ENCODE results near the gene AMZ1.

The AMZ1 gene

DNA sequence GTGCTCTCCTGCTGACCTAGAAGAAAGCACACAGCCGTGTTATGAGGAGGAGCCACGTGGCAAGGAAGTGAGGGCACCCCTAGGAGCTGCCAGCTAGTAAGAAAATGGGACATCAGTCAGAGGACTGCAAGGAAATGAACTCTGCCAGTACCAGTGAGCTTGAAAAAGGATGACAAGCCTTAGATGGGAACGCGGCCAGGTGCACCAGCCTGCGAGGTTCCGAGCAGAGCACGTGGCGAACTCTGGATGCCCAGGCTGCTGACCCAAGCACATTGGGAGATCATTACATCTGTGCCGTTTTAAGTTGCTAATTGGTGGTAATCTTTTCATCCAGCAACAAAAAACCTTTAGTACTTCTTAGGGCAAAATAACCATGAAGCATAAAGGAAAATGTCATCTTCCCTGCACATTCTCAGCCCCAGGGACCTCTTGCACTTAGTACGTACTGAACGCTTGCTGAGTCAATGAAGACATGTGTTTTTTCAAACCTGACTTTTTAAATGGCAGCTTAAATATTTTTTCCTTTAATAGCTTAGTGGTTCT lies 69.4 kb downstream of the AMZ1 start:
- DNase-seq: peak; percentile 24

DNA sequence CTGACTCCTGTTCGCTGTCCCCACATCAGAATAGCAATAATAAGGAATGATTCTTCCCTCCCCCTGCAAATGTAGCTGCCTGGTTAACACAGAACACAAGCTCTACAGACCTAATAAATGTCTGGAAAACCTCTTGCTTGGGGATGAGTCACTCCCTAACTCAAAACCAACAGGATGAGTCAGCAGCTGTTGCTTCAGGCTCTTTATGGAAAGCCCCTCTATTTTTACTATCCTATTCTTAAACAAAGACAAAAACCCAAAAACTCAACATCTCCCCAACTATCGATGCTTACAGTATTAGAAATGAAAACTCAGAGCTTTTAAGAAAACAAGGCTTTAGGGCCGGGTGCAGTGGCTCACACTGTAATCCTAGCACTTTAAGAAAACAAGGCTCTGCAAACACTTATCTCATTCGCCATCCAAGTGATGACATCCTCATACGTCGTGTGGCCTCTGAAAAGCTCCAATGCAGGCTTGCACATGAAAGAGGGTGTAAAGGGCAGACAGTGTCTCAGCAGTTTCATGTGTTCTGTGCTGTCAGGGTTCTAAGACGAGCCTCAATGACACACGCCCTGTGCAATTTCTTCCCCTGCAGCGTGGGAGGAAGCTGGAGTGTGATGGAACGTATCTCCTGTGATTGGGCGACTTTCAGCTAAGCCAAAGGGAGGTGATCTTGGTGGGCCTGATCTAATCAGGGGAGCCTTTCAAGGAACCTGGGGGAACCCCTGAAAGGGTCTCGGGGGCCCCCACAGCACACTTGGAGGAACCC lies 70.1 kb downstream of the AMZ1 start:
- DNase-seq: peak; percentile 24

DNA sequence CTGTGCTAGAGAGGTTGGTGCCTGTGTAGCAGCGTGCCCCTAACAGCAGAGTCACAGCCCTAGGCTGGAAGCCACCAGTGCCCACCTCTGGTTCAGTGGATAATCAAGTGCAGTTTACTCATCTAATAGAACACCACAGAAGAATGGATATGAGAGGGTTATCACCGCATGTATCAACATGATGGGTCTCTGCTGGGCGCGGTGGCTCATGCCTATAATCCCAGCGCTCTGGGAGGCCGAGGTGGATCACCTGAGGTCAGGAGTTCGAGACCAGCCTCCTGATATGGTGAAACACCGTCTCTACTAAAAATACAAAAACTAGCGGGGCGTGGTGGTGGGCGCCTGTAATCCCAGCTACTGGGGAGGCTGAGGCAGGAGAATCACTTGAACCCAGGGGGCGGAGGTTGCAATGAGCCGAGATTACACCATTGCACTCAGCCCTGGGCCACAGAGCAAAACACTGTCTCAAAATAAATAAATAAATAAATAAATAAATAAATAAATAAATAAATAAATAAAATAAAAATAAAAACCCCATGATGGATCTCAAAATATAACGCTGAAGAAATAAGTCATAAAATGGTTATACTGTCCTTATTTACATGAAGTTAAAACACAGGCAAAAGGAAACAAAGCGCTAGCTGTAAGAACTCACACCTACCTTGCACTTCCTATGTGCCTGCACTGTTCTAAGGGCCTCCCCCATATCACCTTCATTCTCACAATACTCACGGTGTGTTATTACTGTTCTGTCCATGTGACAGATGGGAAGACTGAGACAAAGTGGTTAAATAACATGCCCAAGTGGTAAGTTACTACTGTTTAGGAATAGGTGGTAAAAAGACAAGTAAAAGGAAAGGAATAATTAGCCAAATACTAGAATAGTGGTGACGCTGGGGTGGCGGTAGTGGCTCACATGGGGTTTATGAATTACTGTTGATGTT lies 70.9 kb downstream of the AMZ1 start:
- no peak for DNase-seq

DNA sequence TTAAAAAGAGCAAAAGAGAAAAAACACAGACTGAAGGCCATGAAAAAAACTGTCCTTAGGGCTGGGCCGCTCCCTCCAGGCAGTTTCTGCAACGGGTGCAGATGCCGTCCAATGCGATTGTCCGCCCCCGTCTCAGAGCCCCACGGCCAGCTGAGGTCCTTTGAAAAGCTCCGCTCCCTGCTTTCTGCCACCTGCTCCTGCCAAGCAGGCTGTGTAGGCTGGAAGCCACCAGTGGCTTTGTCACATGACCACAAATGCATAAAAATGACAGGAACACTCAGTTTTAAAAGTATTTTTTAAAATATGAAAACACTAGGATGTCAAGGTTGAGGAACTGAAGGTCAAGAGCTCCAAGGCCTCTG lies 71.7 kb downstream of the AMZ1 start:
- peak; percentile 11 for DNase-seq

DNA sequence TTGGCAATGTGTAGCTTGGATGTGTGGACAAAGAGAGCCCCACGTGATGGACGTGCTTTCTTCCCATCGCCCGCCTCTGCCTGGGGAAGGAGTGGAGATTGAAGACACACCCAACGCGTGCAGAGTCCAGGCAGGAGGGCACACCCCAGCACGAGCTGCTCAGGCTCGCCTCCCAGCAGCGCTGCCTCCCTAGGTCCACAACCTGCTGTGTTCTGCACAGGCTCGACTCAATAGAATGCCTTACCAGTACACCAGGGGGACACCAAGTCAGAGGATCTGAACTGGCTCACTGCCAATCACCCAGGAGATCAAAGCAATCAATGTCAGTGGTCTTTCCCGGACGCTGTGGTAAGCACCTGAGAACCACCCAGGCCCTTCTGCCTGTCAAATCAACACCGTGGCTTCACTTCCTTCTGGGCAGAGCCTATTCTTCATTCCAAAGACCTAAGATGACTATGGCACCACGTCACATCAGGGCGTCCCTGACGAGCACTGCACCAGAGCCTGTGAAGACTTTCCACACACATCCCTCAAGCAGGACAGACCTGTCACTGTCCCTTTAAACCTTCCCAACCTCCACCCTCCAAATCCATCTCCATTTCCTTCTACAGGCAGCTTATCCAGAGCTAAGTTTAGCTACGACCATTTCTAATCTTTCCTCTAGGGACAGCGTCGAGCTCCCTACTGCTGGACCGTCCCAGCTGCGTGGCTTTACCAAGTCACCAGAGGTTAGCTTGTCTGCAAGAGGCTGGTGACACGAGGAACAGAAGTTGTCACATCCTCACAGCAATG lies 72.3 kb downstream of the AMZ1 start:
- DNase-seq: peak; percentile 40

DNA sequence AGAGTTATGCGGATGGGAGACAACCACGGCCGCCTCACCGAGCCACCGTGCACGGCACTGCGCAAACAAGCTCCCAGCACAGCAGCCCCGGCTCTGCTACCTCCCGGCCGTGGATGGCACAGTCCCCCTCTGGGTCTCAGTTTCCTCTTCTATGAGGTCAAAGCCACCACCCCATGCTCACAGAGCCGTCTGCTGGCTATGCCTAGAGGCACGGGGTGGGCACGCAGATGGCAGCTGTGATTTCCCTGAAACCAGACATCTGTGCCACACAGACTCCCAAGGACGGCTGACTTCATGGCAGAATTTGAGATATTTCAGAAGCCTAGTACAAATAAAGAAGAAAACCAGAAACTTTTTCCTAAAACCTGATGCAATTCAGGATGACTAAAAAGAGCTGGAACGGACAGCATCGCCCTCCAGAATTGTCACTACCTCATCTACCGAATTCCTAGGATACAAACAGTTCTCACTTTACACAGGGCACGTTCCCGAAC lies 73.2 kb downstream of the AMZ1 start:
- DNase-seq: peak; percentile 25

DNA sequence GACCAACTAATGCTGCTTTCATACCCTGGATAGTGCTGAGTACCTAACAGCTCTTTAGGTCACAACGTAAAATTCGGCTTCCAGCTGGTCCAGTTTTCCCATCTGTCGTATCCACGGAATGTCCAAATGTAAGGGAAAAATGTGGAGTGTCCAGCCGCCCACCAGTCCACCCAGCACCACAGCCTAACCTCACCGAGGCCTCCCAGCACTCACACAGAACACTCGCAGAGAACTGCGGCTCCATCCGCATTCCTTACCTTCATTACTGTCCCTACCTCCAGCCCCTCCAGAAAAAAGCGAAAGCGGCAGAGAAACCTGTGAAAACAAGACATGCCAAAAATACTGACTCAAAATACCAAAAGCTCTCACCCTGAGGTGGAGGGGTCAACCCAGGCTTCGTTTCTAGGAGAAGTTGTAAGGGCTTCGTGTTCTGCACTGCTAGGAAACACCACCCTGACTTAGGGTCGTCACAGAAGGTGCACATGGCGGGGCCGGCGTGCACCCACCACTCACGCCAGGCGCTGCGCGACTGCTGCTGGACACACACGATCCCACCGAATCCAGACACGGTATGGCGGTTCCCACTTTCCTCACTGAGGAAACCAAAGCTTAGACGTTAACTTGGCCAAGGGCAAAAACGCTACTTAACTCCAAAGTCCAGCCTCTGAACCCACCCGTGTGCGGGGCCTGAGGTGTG lies 73.9 kb downstream of the AMZ1 start:
- DNase-seq: no peak

DNA sequence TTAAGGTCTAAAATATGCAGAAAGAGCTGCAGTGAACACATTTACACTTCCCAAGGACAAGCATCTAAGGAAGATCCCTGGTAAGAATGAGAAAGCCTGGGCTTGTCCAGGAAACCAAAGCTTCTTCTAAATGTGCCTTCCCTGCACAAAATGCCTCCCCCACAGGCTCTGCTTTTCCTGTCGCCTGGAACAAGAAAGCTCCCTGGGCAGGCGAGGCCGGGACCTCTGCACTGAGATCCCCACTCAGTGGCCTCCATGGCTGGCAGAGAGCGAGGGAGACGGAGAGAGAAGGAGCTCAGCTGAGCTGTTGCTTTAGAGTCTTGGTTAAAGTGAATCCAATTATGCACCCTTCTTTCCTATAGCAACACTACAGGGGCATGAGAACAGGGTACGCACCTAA lies 75.6 kb downstream of the AMZ1 start:
- DNase-seq: no peak

DNA sequence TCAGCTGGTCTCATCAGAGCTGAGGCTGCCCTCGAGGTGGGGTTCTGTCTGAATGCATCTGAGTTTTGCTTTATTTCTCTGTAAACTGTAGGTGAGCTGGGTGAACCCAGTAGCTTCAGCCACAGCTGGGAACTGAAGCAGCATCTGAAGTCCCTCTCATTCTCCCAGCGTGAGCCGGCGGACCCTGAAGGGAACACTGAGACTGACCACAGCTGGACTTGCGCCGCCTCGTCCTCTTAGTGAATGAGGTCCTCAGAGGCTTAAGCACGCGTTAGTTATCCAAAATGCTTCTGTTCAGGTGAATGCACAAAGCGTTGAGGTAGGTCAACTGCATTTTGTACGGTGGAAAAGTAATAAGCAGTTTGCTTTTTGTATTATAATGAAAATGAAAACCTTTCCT lies 76.6 kb downstream of the AMZ1 start:
- no peak for DNase-seq

Measured in NCI-H1694 (cell line).